Measurements from ENCODE around the gene SLC19A1. TPM values are rescaled to one million over a fixed set of nuclear protein-coding genes. Genes with fewer than 3 reads are reported as not detected.

SLC19A1 gene
- total and polyA plus RNA-seq, 2 donors (not counting 1 experiment from before 2014, with no cell fraction given) = 1.7 to 2.1 TPM

DNA sequence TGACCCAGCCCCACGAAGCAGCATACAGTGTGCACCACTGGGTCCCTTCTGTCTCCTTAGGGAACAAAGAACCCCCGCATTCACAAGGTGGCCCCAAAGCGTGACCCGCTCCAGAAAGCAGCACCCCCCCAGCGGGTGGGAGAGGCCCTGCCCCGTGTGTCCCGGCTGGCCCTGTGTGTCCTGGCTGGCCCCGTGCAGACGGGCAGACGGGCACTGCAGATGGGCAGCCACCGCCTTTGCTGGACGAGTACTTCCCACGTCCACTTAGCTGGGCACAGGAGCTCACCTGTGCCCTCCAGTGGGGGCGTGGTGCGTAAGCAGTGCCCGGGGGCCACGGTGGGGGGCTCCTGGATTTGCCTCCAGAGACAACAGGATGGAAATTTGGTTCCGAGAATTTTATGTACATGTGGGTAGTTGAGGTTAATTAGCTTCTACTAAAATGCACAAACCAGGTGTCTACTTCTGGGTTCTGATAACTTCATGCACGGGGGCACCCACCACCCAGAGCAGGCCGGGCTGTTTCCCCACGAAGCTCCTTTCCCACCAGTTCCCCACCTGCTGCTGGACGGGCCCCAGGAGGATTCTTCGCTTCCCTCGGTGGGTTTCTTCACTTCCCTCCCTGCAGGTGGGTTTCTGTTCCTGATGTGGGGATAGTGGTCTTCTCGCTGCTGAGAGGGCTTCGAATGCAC, 33.2 kb upstream of the SLC19A1 start:
- H3K4me3 ChIP-seq (replicated peaks in 1 of 4; ENCODE audit: control extremely low read depth in 1 of 4, insufficient read depth in 1 of 4, low read depth in 3 of 4, low read length in 4 of 4) = no peak overlapping the region
- no peak overlapping the region for H2AFZ ChIP-seq (ENCODE audit: low read length)
- H3K27me3 ChIP-seq (ENCODE audit: control insufficient read depth, insufficient read depth, low read length) = no peaks in the 10 kb centered on the region
- no peaks in the 10 kb centered on the region for H3K4me1 ChIP-seq (ENCODE audit: control insufficient read depth, extremely low read depth, insufficient read depth, low read length)
- no peak overlapping the region for H3K4me2 ChIP-seq (ENCODE audit: extremely low read depth, insufficient read depth, low read length)
- H3K9ac ChIP-seq (ENCODE audit: insufficient read depth, low read length) = no peak overlapping the region
- TF ChIP-seq, protein P1, sequence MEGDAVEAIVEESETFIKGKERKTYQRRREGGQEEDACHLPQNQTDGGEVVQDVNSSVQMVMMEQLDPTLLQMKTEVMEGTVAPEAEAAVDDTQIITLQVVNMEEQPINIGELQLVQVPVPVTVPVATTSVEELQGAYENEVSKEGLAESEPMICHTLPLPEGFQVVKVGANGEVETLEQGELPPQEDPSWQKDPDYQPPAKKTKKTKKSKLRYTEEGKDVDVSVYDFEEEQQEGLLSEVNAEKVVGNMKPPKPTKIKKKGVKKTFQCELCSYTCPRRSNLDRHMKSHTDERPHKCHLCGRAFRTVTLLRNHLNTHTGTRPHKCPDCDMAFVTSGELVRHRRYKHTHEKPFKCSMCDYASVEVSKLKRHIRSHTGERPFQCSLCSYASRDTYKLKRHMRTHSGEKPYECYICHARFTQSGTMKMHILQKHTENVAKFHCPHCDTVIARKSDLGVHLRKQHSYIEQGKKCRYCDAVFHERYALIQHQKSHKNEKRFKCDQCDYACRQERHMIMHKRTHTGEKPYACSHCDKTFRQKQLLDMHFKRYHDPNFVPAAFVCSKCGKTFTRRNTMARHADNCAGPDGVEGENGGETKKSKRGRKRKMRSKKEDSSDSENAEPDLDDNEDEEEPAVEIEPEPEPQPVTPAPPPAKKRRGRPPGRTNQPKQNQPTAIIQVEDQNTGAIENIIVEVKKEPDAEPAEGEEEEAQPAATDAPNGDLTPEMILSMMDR (conservative IDR thresholded peaks at IDR 0.05 in 1 of 2, IDR thresholded peaks at IDR 0.05 in 1 of 2; ENCODE audit: low read depth in 1 of 2, low read length in 2 of 2) = no peak
- no peak for TF ChIP-seq EZH2 (IDR thresholded peaks at IDR 0.05; ENCODE audit: low read length, missing control alignments)
- no peaks in the 10 kb centered on the region for H3K9me3 ChIP-seq (ENCODE audit: control insufficient read depth, insufficient read depth, low read depth, low read length)
- no peaks in the 10 kb centered on the region for H4K20me1 ChIP-seq (ENCODE audit: control insufficient read depth, extremely low read depth, insufficient read depth, low read length)
- no peaks in the 10 kb centered on the region for H3K36me3 ChIP-seq (ENCODE audit: control insufficient read depth, insufficient read depth, low read length)
- H3K27ac ChIP-seq (ENCODE audit: insufficient read depth, low read length) = no peak overlapping the region
- no peak for DNase-seq (ENCODE audit: low read depth in 2 of 2)
- no peaks in the 10 kb centered on the region for H3K79me2 ChIP-seq (ENCODE audit: control insufficient read depth, insufficient read depth, low read length)

DNA sequence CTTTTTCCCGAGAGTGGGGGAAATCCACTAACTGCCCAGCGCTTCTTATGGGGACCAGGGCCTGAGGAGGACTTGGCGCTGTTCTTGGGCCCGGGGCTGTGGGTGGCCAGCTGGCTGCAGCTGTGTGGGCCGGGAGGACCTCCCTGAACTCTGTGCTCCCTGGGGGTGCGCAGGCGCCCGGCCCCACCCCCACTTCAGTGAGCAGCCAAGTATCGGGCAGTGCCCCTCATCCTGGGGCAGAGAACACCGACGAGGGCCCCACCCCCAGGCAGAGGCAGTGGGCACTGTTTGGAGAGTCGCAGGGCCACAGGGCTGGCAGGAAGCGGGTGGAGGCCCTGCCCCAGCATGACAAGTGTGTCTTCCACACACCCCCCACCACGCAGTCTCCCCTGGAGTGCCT, 32.5 kb upstream of the SLC19A1 start:
- Histone ChIP-seq H3K4me3 (replicated peaks in 1 of 4; ENCODE audit: control extremely low read depth in 1 of 4, insufficient read depth in 1 of 4, low read depth in 3 of 4, low read length in 4 of 4) (no peak overlapping the region), H4K20me1 (ENCODE audit: control insufficient read depth, extremely low read depth, insufficient read depth, low read length) (no peaks in the 10 kb centered on the region), H3K79me2 (ENCODE audit: control insufficient read depth, insufficient read depth, low read length) (no peaks in the 10 kb centered on the region), H2AFZ (ENCODE audit: low read length) (no peak overlapping the region), H3K27me3 (ENCODE audit: control insufficient read depth, insufficient read depth, low read length) (no peaks in the 10 kb centered on the region), H3K4me1 (ENCODE audit: control insufficient read depth, extremely low read depth, insufficient read depth, low read length) (no peaks in the 10 kb centered on the region), H3K36me3 (ENCODE audit: control insufficient read depth, insufficient read depth, low read length) (no peaks in the 10 kb centered on the region), H3K9ac (ENCODE audit: insufficient read depth, low read length) (no peak overlapping the region), H3K9me3 (ENCODE audit: control insufficient read depth, insufficient read depth, low read depth, low read length) (no peaks in the 10 kb centered on the region), H3K4me2 (ENCODE audit: extremely low read depth, insufficient read depth, low read length) (no peak overlapping the region), H3K27ac (ENCODE audit: insufficient read depth, low read length) (no peak overlapping the region)
- TF ChIP-seq, protein P1 (conservative IDR thresholded peaks at IDR 0.05 in 1 of 2, IDR thresholded peaks at IDR 0.05 in 1 of 2; ENCODE audit: low read depth in 1 of 2, low read length in 2 of 2) = no peak
- no peak for TF ChIP-seq EZH2 (IDR thresholded peaks at IDR 0.05; ENCODE audit: low read length, missing control alignments)
- no peak for DNase-seq (ENCODE audit: low read depth in 2 of 2)

DNA sequence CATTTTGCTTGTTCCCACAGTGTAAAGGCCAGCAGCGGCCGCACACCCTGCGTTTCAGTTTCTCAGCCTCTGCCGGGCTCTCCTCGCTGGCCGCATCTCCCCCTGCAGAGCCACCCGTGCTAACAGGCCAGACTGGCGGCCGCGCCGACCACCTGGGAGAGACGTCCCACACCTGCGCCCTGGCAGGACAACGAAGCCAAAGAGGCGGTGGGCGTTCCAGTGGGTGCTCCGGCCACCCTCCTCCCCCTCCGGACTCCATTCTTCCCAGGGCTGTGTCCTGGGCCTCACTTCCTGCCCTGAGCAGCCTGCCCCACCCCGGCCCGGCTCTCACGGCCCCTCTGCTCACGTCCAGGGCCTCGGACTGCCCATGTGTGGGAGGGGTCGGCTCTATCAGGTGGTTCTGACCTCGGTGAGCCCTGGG, 31.9 kb upstream of the SLC19A1 start:
- Histone ChIP-seq H3K36me3 (ENCODE audit: control insufficient read depth, insufficient read depth, low read length) (no peaks in the 10 kb centered on the region), H3K4me3 (replicated peaks in 1 of 4; ENCODE audit: control extremely low read depth in 1 of 4, insufficient read depth in 1 of 4, low read depth in 3 of 4, low read length in 4 of 4) (no peak overlapping the region), H3K27me3 (ENCODE audit: control insufficient read depth, insufficient read depth, low read length) (no peaks in the 10 kb centered on the region), H3K9ac (ENCODE audit: insufficient read depth, low read length) (no peak overlapping the region), H3K4me1 (ENCODE audit: control insufficient read depth, extremely low read depth, insufficient read depth, low read length) (no peaks in the 10 kb centered on the region), H4K20me1 (ENCODE audit: control insufficient read depth, extremely low read depth, insufficient read depth, low read length) (no peaks in the 10 kb centered on the region), H3K9me3 (ENCODE audit: control insufficient read depth, insufficient read depth, low read depth, low read length) (no peaks in the 10 kb centered on the region), H3K4me2 (ENCODE audit: extremely low read depth, insufficient read depth, low read length) (no peak overlapping the region), H3K79me2 (ENCODE audit: control insufficient read depth, insufficient read depth, low read length) (no peaks in the 10 kb centered on the region), H3K27ac (ENCODE audit: insufficient read depth, low read length) (no peak overlapping the region), H2AFZ (ENCODE audit: low read length) (no peak overlapping the region)
- no peak for DNase-seq (ENCODE audit: low read depth in 2 of 2)
- TF ChIP-seq, protein P1 (conservative IDR thresholded peaks at IDR 0.05 in 1 of 2, IDR thresholded peaks at IDR 0.05 in 1 of 2; ENCODE audit: low read depth in 1 of 2, low read length in 2 of 2) = no peak
- TF ChIP-seq EZH2 (IDR thresholded peaks at IDR 0.05; ENCODE audit: low read length, missing control alignments) = no peak
